Adipose tissue (tissue), 3 donors: ENCODE results near the gene CRTAC1. TPM values are rescaled to one million over a fixed set of nuclear protein-coding genes. Genes with fewer than 3 reads are reported as not detected.
"Not testable (repeated sequence)": the region's sequence is repeated elsewhere in the genome, so short reads cannot be mapped to it uniquely, and the experiment has no call there.

Experiments
- H3K27ac ChIP-seq: one replicate; pipeline ENCODE4 v1.5.1; 2013; ENCODE audit warnings: low read depth, low read length
- WGBS, 3 donors: extraction: QIAGEN DNeasy Blood & Tissue Kit; methylation state at CpG; one replicate each; pipeline ENCODE4 v1.1.7; 2013; 5-methylcytosine and 5-hydroxymethylcytosine counted together
- polyA plus RNA-seq, 3 donors: library from polyadenylated mRNA; stranded (reverse); fragments of 200-250 nt; gene quantifications; one replicate each; pipeline ENCODE4 v1.2.3, GENCODE V29; 2013
- donor health status: healthy with polysubstance abuse.
- donor health status: Bipolar disorder and iron deficiency.
- donor health status: healthy.

CRTAC1 gene
- polyA plus RNA-seq, 3 donors: 0.34 to 2.9 (median 0.49) TPM

GRCh38 chr10:97842656-97843280 is 187.7 kb downstream of the CRTAC1 start:
- no peak overlapping the region for H3K27ac ChIP-seq
- WGBS, 3 donors: 27 to 72% (median 31%) methylated on average over 7 of the region's 7 CpGs

GRCh38 chr10:97842114-97842513 is 188.3 kb downstream of the CRTAC1 start:
- WGBS, 3 donors: 20 to 71% (median 24%) methylated on average over 1 to 2 of the region's 3 CpGs
- not testable (repeated sequence) for H3K27ac ChIP-seq

- 95 to 98% (median 97%) methylated on average over 12 to 16 of the region's 22 CpGs for WGBS, 3 donors
- H3K27ac ChIP-seq: not testable (repeated sequence)
These were observed 189.3 kb downstream of the CRTAC1 start for GRCh38 chr10:97841166-97841565.

DNA sequence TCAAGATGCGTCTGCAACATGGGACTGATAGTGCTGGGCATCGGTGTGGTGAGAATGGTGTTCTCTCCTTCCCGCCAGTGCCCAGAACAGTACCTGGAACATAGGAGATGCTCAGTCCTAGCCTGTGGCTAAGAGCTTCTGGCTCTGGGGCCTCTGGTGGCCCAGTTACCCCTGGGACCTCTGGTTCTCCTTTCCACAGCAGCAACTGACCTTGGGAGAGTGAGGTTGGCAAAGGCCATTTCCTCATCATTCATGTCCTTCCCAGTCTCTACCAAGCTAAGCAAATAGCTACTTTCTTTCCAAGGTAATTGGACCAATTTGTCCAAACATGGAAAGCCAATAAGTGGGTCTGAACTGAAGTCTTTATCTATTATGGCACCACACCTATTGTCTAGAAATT is 192.3 kb downstream of the CRTAC1 start:
- 87 to 95% (median 94%) methylated on average over 3 of the region's 3 CpGs for WGBS, 3 donors
- no peak overlapping the region for H3K27ac ChIP-seq

GRCh38 chr10:97836446-97836845 is 194.0 kb downstream of the CRTAC1 start:
- WGBS, 3 donors: 78 to 89% (median 86%) methylated on average over 2 of the region's 2 CpGs
- H3K27ac ChIP-seq: no peak overlapping the region

DNA sequence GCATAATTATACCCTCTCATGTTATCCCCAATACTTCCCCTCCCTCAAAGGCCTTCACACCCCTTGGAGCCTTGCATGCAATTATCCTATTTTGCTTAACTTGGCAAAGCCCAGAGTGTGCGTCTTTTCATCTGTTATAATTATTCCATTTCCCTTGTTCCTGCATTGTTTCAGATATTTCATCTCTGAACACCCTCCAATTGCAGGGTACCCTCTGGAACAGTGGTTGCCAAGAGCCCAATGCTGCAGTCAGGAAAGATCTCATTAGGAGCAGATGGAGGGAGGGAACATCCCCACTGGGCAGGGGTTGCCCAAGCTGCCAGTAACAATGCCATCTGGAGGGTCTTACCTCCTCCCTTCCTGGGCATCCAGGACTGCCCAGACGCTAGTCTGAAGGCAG is 199.2 kb downstream of the CRTAC1 start:
- WGBS, 3 donors: 71 to 78% (median 72%) methylated on average over 2 of the region's 2 CpGs
- no peak overlapping the region for H3K27ac ChIP-seq

DNA sequence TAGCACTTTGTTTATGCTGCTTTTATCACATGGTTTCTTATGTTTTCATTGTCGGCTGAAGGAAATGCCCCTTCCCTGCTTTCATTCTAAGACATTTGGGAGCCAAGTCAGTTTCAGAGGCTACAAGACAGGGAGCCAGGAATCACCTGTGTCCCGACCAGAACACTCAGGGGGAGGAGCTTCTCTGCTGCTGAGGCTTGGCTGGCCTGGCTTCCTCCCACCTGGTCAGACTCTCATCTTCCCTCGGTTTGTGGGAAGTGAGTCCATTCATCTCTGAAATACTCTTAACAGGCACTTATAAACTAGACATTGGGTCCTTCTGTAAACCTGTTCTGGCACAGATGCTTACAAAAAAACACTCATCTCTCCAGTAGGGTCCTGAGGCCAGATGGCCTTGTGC is 200.4 kb downstream of the CRTAC1 start:
- 9 to 23% (median 19%) methylated on average over 3 of the region's 3 CpGs for WGBS, 3 donors
- H3K27ac ChIP-seq: no peak overlapping the region

DNA sequence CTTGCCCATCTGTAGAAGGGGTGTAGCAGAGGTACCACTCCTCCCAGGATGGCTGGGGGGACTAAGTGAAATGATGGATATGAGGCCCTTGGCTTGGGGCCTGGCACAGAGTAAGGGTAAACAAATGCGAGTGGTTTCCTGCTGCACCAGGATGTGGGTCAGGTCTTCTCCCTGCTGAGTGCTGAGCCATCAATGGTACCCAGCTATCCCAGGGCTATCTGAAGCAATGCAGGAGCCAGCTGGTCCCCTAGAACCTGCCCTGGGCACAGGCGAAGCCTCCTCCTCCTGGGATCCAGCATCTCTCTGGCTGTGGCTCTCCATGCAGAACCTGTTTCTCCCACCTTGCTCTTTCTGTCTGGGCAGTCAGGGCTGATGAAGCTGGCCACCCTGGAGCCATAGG is 201.7 kb downstream of the CRTAC1 start:
- no peak overlapping the region for H3K27ac ChIP-seq
- 62 to 82% (median 72%) methylated on average over 2 of the region's 2 CpGs for WGBS, 3 donors

GRCh38 chr10:97827702-97828291 is 202.6 kb downstream of the CRTAC1 start:
- WGBS, 3 donors: 44 to 63% (median 47%) methylated on average over 10 of the region's 10 CpGs
- H3K27ac ChIP-seq: no peak overlapping the region

DNA sequence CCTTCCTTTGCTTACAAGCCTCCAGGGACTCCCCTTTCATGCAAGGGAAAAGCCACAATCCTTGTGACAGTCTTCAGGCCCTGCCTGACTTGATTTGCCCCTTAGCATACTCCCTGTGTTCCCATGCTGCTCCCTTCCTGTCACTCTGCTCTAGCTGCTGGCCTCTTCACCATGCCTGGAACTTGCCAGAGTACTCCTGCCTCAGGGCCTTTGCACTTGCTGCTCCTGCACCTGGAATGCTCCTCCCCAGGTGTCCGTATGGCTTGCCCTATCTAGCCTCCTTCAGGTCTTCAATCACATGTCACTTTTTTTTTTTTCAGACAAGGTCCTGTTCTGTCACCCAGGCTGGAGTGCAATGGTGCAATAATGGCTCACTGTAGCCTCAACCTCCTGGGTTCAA is 203.5 kb downstream of the CRTAC1 start:
- no peak overlapping the region for H3K27ac ChIP-seq
- 75 to 85% (median 81%) methylated on average over 1 of the region's 1 CpG for WGBS, 3 donors

- 73 to 85% (median 76%) methylated on average over 12 of the region's 12 CpGs for WGBS, 3 donors
- no peak overlapping the region for H3K27ac ChIP-seq
These were observed 205.2 kb downstream of the CRTAC1 start for GRCh38 chr10:97825020-97825760.

- H3K27ac ChIP-seq: no peak overlapping the region
- 76 to 84% (median 79%) methylated on average over 12 of the region's 12 CpGs for WGBS, 3 donors
These were observed 206.7 kb downstream of the CRTAC1 start for GRCh38 chr10:97823734-97824133.

DNA sequence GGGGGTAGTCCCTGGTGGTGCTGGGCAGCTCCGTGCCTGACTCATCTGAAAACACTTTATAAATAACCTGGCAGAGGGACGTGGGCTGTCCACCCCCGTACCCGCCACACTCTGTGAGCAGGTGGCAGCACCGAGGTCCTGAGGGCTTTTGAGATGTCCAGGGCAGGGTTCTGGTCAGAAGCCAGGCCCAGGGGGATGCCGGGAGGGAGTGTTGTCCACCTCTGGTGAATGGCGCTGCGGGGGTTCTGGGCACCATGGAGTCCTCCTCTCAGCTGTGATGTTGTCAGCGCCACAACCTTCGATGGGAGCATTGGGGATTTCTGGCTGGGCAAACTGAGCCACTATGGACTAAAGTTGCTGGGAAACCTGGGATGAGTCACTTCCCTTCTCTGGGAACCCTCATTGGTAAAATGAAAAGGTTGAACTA is 208.1 kb downstream of the CRTAC1 start:
- no peak overlapping the region for H3K27ac ChIP-seq
- WGBS, 3 donors: 74 to 80% (median 75%) methylated on average over 10 of the region's 10 CpGs

DNA sequence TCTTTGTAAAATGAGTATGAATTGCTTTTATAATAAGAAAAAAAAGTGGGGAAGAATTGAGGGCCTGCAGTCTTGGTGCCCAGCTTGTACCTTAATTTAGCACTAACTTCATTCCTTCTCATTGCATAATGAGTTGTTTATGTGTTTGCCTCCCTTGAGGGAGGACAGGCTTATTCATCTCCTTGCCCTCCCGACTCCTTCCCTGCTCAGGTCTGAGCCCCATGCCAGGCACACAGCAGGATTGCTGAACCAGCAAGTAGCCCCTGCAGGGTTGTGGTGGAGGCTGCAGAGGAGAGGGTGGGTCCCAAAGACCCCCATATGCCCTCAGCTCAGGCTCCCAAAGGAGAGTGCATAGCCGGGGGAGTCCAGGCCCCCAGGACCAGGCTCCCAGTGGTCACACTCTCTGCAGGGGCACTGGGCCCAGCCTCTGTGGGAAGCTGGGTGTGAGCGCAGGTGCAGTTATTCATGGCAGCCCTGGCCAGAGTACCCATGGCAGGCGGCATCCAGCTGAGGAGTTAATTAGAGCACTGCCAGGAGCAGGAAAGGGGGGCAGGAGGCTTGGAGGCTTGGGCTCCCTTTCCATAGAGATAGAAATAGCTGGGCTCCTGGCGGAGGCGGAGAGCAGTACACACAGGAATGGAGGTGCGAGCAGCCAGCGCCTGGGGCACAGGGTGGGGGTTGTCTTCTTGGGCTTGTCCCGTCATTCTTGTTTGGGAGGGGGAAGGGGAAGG is 208.9 kb downstream of the CRTAC1 start:
- WGBS, 3 donors: 69 to 73% (median 72%) methylated on average over 8 to 9 of the region's 9 CpGs
- no peak overlapping the region for H3K27ac ChIP-seq

- H3K27ac ChIP-seq: no peak overlapping the region
- 82 to 92% (median 87%) methylated on average over 8 of the region's 8 CpGs for WGBS, 3 donors
These were observed 210.2 kb downstream of the CRTAC1 start for GRCh38 chr10:97820096-97820704.

GRCh38 chr10:97818572-97818971 is 211.8 kb downstream of the CRTAC1 start:
- H3K27ac ChIP-seq: no peak overlapping the region

GRCh38 chr10:97816609-97817008 is 213.8 kb downstream of the CRTAC1 start:
- no peak overlapping the region for H3K27ac ChIP-seq
- WGBS, 3 donors: 78 to 89% (median 89%) methylated on average over 4 of the region's 4 CpGs
